Keratinocyte (primary cell): ENCODE measurements around the gene SNIP1. TPM values are rescaled to one million over a fixed set of nuclear protein-coding genes. Genes with fewer than 3 reads are reported as not detected.

Experiments used
- DNase-seq: peaks from one replicate; pipeline ENCODE4 v3.0.0-alpha.2; 2011; ENCODE audit warnings: low read depth, missing footprints, low spot score
- FAIRE-seq: peaks from 2 replicates; lab custom pipeline; 2011; peaks lifted over from hg19 to GRCh38; lab: Jason Lieb, UNC
- H2AFZ ChIP-seq: 2 replicates; pipeline ENCODE4 v1.6.0; 2012; ENCODE audit warnings: low read length, control low read depth, inconsistent platforms; ENCODE audit not compliant: control insufficient read depth
- H3K27ac ChIP-seq: 2 replicates; pipeline ENCODE4 v1.5.1; 2011; ENCODE audit warnings: low read length; ENCODE audit not compliant: control insufficient read depth, insufficient read depth
- H3K27me3 ChIP-seq: 3 replicates; pipeline ENCODE4 v1.6.0; 2011; ENCODE audit warnings: low read length; ENCODE audit not compliant: control insufficient read depth, insufficient read depth; ENCODE audit errors: extremely low read depth
- H3K36me3 ChIP-seq, 2 experiments: 2 replicates in 1 of 2; 3 replicates in 1 of 2; pipeline ENCODE4 v1.5.1; 2011; ENCODE audit warnings: low read length in 2 of 2, mild to moderate bottlenecking in 1 of 2; ENCODE audit not compliant: control insufficient read depth in 2 of 2, insufficient read depth in 2 of 2; ENCODE audit errors: extremely low read depth in 1 of 2
- H3K4me1 ChIP-seq: 3 replicates; pipeline ENCODE4 v1.5.1; 2011; ENCODE audit warnings: low read length; ENCODE audit not compliant: control insufficient read depth, insufficient read depth; ENCODE audit errors: extremely low read depth
- H3K4me2 ChIP-seq: 3 replicates; pipeline ENCODE4 v1.6.0; 2011; ENCODE audit warnings: low read depth, low read length; ENCODE audit not compliant: control insufficient read depth, insufficient read depth; ENCODE audit errors: extremely low read depth
- H3K4me3 ChIP-seq, 3 experiments: fragments of 200-600 bp in 1 of 3; sonication (generic) in 1 of 3; 2 replicates in 2 of 3; 3 replicates in 1 of 3; pipeline ENCODE4 v1.5.1; 2011 to 2016; ENCODE audit warnings: low read length in 3 of 3, mild to moderate bottlenecking in 3 of 3, control low read depth in 2 of 3, inconsistent platforms in 1 of 3, low read depth in 1 of 3, mixed read lengths in 1 of 3, mixed run types in 1 of 3, moderate library complexity in 1 of 3; ENCODE audit not compliant: control insufficient read depth in 2 of 3, insufficient read depth in 2 of 3; ENCODE audit errors: extremely low read depth in 1 of 3
- H3K79me2 ChIP-seq: 2 replicates; pipeline ENCODE4 v1.6.0; 2012; ENCODE audit warnings: low read length; ENCODE audit not compliant: control insufficient read depth, insufficient read depth
- H3K9ac ChIP-seq: 3 replicates; pipeline ENCODE4 v1.6.0; 2011; ENCODE audit warnings: low read length; ENCODE audit not compliant: control insufficient read depth, insufficient read depth; ENCODE audit errors: extremely low read depth
- H3K9me1 ChIP-seq: 3 replicates; pipeline ENCODE4 v1.6.0; 2011; ENCODE audit warnings: low read length; ENCODE audit not compliant: control insufficient read depth, insufficient read depth; ENCODE audit errors: extremely low read depth
- H3K9me3 ChIP-seq: 2 replicates; pipeline ENCODE4 v1.5.1; 2012; ENCODE audit warnings: low read depth, low read length; ENCODE audit not compliant: control insufficient read depth
- H4K20me1 ChIP-seq: 3 replicates; pipeline ENCODE4 v1.6.0; 2011; ENCODE audit warnings: low read length; ENCODE audit not compliant: control insufficient read depth, insufficient read depth; ENCODE audit errors: extremely low read depth
- CTCF ChIP-seq, 3 experiments: IDR thresholded peaks in 1 of 3; conservative IDR thresholded peaks in 1 of 3; optimal IDR thresholded peaks in 1 of 3; 2 replicates in 2 of 3; 3 replicates in 1 of 3; pipeline versions ENCODE3 to v1.5.1; 2011; ENCODE audit warnings: low read length in 3 of 3, mild to moderate bottlenecking in 3 of 3, moderate library complexity in 2 of 3, control low read depth in 1 of 3, inconsistent platforms in 1 of 3; ENCODE audit not compliant: insufficient read depth in 2 of 3; ENCODE audit errors: extremely low read depth in 1 of 3
- EZH2 ChIP-seq: IDR thresholded peaks from one replicate; pipeline ENCODE4 v1.6.1; 2012; ENCODE audit warnings: inconsistent platforms, mild to moderate bottlenecking, low read length, moderate library complexity
- dilution Hi-C: fragments of 300-500 bp; cut with MboI; formaldehyde crosslinking; loops from one replicate; pipeline ENCODE4 v1.7.0; 2020; ENCODE audit warnings: low sequenced_read_pairs; ENCODE audit not compliant: extremely low pct_ligation_motif_present
- polyA plus RNA-seq, 5 experiments: library from polyadenylated mRNA; depleted of rRNA in 3 of 5; stranded (reverse) in 3 of 5; stranded (forward) in 1 of 5; unstranded in 1 of 5; fragments of >200 nt; gene quantifications; 1 replicate in 1 of 5; 2 replicates in 3 of 5; 3 replicates in 1 of 5; pipeline versions ENCODE4 v1.2.1 to v1.2.3, GENCODE V29; 2011 to 2012; ENCODE audit warnings: missing spikeins in 2 of 5, low read depth in 1 of 5, low replicate concordance in 1 of 5

Gene SNIP1
- polyA plus RNA-seq, 1 donor (not counting 4 experiments of a cell fraction or from before 2014, with no cell fraction given) = 8.9 TPM

- H2AFZ ChIP-seq = no peak overlapping the region
- no peak overlapping the region for H3K9ac ChIP-seq
- no peaks in the 10 kb centered on the region for H3K27me3 ChIP-seq
- H3K4me1 ChIP-seq = peaks cover 18% of the 10 kb centered on the region
- no peak for FAIRE-seq
- H3K27ac ChIP-seq = no peak overlapping the region
- no peak for DNase-seq
- H3K9me3 ChIP-seq = no peaks in the 10 kb centered on the region
- dilution Hi-C loops = no loop called here
- no peak for TF ChIP-seq CTCF (optimal IDR thresholded peaks at IDR 0.05 in 1 of 3, IDR thresholded peaks at IDR 0.05 in 1 of 3, conservative IDR thresholded peaks at IDR 0.05 in 1 of 3; ENCODE audit: extremely low read depth in 1 of 3, insufficient read depth in 2 of 3, low read length in 3 of 3)
- TF ChIP-seq EZH2 = no peak
- H3K36me3 ChIP-seq = peaks cover 12 to 26% of the 10 kb centered on the region in 2 experiments
- no peaks in the 10 kb centered on the region for H4K20me1 ChIP-seq
- peaks cover 45% of the 10 kb centered on the region for H3K79me2 ChIP-seq
- H3K9me1 ChIP-seq = peaks cover 3% of the 10 kb centered on the region
- no peak overlapping the region for H3K4me3 ChIP-seq
- H3K4me2 ChIP-seq = no peak overlapping the region
Measured at GRCh38 chr1:37549341-37549740, 4.8 kb downstream of the SNIP1 start.

GRCh38 chr1:37545019-37545418, 9.1 kb downstream of the SNIP1 start:
- Histone ChIP-seq H3K4me2 (no peak overlapping the region), H3K9me3 (no peaks in the 10 kb centered on the region), H3K27me3 (no peaks in the 10 kb centered on the region), H3K36me3 (peaks cover 17 to 29% of the 10 kb centered on the region in 2 experiments), H2AFZ (no peak overlapping the region), H3K4me1 (peaks cover 8% of the 10 kb centered on the region), H3K27ac (no peak overlapping the region), H3K79me2 (peaks cover 13% of the 10 kb centered on the region), H3K9me1 (no peaks in the 10 kb centered on the region), H4K20me1 (no peaks in the 10 kb centered on the region), H3K4me3 (no peak overlapping the region), H3K9ac (no peak overlapping the region)
- dilution Hi-C loops = no loop called here
- no peak for TF ChIP-seq EZH2
- no peak for TF ChIP-seq CTCF (optimal IDR thresholded peaks at IDR 0.05 in 1 of 3, IDR thresholded peaks at IDR 0.05 in 1 of 3, conservative IDR thresholded peaks at IDR 0.05 in 1 of 3; ENCODE audit: extremely low read depth in 1 of 3, insufficient read depth in 2 of 3, low read length in 3 of 3)
- FAIRE-seq (no peak), DNase-seq (no peak)
